Smooth muscle cell (in vitro differentiated cells): Measurements from ENCODE around the gene UBALD2. TPM values are rescaled to one million over a fixed set of nuclear protein-coding genes. Genes with fewer than 3 reads are reported as not detected.

Experiments
- DNase-seq: peaks from one replicate; lab custom pipeline; 2025; ENCODE audit not compliant: unreplicated experiment; lab: John Stamatoyannopoulos, UW
- H2AFZ ChIP-seq: fragments of 200-600 bp; sonication (generic); 2 replicates; pipeline ENCODE4 v1.6.0; 2016; ENCODE audit warnings: antibody characterized with exemption, low read depth, mild to moderate bottlenecking
- H3F3A ChIP-seq: fragments of 200-600 bp; sonication (generic); 2 replicates; pipeline ENCODE4 v1.6.0; 2017; ENCODE audit warnings: antibody characterized with exemption, low read depth
- H3K27ac ChIP-seq: fragments of 200-600 bp; sonication (generic); 2 replicates; pipeline ENCODE4 v1.5.1; 2016; ENCODE audit warnings: low read depth, mild to moderate bottlenecking
- H3K27me3 ChIP-seq: fragments of 200-600 bp; sonication (generic); 2 replicates; pipeline ENCODE4 v1.6.1; 2016; ENCODE audit warnings: low read depth, mild to moderate bottlenecking
- H3K36me3 ChIP-seq: fragments of 200-600 bp; sonication (generic); 2 replicates; pipeline ENCODE4 v1.5.1; 2016; ENCODE audit warnings: low read depth
- H3K4me1 ChIP-seq: fragments of 200-600 bp; sonication (generic); 2 replicates; pipeline ENCODE4 v1.5.1; 2016; ENCODE audit warnings: low read depth
- H3K4me2 ChIP-seq: fragments of 200-600 bp; sonication (generic); 2 replicates; pipeline ENCODE4 v1.6.0; 2016; ENCODE audit warnings: mild to moderate bottlenecking
- H3K4me3 ChIP-seq: fragments of 200-600 bp; sonication (generic); 2 replicates; pipeline ENCODE4 v1.5.1; 2016; ENCODE audit warnings: mild to moderate bottlenecking
- H3K79me2 ChIP-seq: fragments of 200-600 bp; sonication (generic); 2 replicates; pipeline ENCODE4 v1.6.0; 2016; ENCODE audit warnings: low read depth, mild to moderate bottlenecking
- H3K9ac ChIP-seq: fragments of 200-600 bp; sonication (generic); 2 replicates; pipeline ENCODE4 v1.6.0; 2016; ENCODE audit warnings: low read depth
- H3K9me3 ChIP-seq: fragments of 200-600 bp; sonication (generic); replicated peaks from 2 replicates; pipeline ENCODE4 v1.5.1; 2016; ENCODE audit warnings: low read depth
- H4K20me1 ChIP-seq: fragments of 200-600 bp; sonication (generic); 2 replicates; pipeline ENCODE4 v1.6.0; 2016; ENCODE audit warnings: low read depth
- CTCF ChIP-seq: fragments of 200-600 bp; sonication (generic); IDR thresholded peaks from 2 replicates; pipeline ENCODE4 v1.5.1; 2017; ENCODE audit warnings: borderline replicate concordance, mild to moderate bottlenecking, antibody characterized with exemption; ENCODE audit not compliant: insufficient read depth, poor library complexity, severe bottlenecking
- WGBS: methylation state at CpG from one replicate; pipeline ENCODE4 v1.1.7; 2016; ENCODE audit warnings: low lambda C conversion rate; 5-methylcytosine and 5-hydroxymethylcytosine counted together
- polyA plus RNA-seq: library from polyadenylated mRNA; unstranded; fragments of >200 nt; fragmentation: Nextera tagmentation; extraction: Ambion mirVana; gene quantifications from 2 replicates; pipeline ENCODE4 v1.2.1, GENCODE V29; 2016
- total RNA-seq: library from RNA; depleted of rRNA; stranded (reverse); fragments of >200 nt; gene quantifications from 2 replicates; pipeline ENCODE4 v1.2.3, GENCODE V29; 2014

The UBALD2 gene
- total and polyA plus RNA-seq, 2 experiments from 2014 or later: 2.6 to 7.0 TPM

- TF ChIP-seq CTCF: no peak
- no peak for DNase-seq
- WGBS: 87% methylated on average over 11 of the region's 11 CpGs
Measured at GRCh38 chr17:76248013-76248782, 16.9 kb upstream of the UBALD2 start.

GRCh38 chr17:76250141-76250540, 15.0 kb upstream of the UBALD2 start:
- no peaks in the 10 kb centered on the region for H3K9me3 ChIP-seq
- no peaks in the 10 kb centered on the region for H4K20me1 ChIP-seq
- no peak for DNase-seq
- no peak overlapping the region for H3K4me2 ChIP-seq
- H3K27ac ChIP-seq: no peak overlapping the region
- H3K79me2 ChIP-seq: no peaks in the 10 kb centered on the region
- 90% methylated on average over 6 of the region's 6 CpGs for WGBS
- TF ChIP-seq CTCF: no peak
- no peak overlapping the region for H2AFZ ChIP-seq
- H3K4me1 ChIP-seq: no peaks in the 10 kb centered on the region
- no peaks in the 10 kb centered on the region for H3K27me3 ChIP-seq
- no peaks in the 10 kb centered on the region for H3K36me3 ChIP-seq
- H3K4me3 ChIP-seq: no peak overlapping the region
- no peak overlapping the region for H3K9ac ChIP-seq
- peaks cover 4% of the 10 kb centered on the region for H3F3A ChIP-seq

More at GRCh38 chr17:76248013-76248782, 16.9 kb upstream of the UBALD2 start:
- Histone ChIP-seq H3K36me3 (no peaks in the 10 kb centered on the region), H2AFZ (no peak overlapping the region), H4K20me1 (no peaks in the 10 kb centered on the region), H3K4me1 (no peaks in the 10 kb centered on the region), H3K79me2 (no peaks in the 10 kb centered on the region), H3K9me3 (no peaks in the 10 kb centered on the region), H3F3A (peaks cover 2% of the 10 kb centered on the region), H3K9ac (no peak overlapping the region), H3K4me3 (no peak overlapping the region), H3K27me3 (peaks cover 7% of the 10 kb centered on the region), H3K4me2 (no peak overlapping the region), H3K27ac (no peak overlapping the region)

GRCh38 chr17:76251478-76252039, 13.6 kb upstream of the UBALD2 start:
- H3K4me1 ChIP-seq: no peaks in the 10 kb centered on the region
- no peak overlapping the region for H3K4me2 ChIP-seq
- H3K79me2 ChIP-seq: no peaks in the 10 kb centered on the region
- no peak overlapping the region for H3K9ac ChIP-seq
- H3K27me3 ChIP-seq: no peaks in the 10 kb centered on the region
- no peak overlapping the region for H3K4me3 ChIP-seq
- no peaks in the 10 kb centered on the region for H3K9me3 ChIP-seq
- no peak overlapping the region for H3K27ac ChIP-seq
- H3K36me3 ChIP-seq: no peaks in the 10 kb centered on the region
- no peak for TF ChIP-seq CTCF
- DNase-seq: no peak
- 90% methylated on average over 8 of the region's 8 CpGs for WGBS
- no peaks in the 10 kb centered on the region for H4K20me1 ChIP-seq
- H3F3A ChIP-seq: peaks cover 4% of the 10 kb centered on the region
- no peak overlapping the region for H2AFZ ChIP-seq
